Ovary (tissue), 9 donors: ENCODE results near the gene LDLRAD4. TPM values are rescaled to one million over a fixed set of nuclear protein-coding genes. Genes with fewer than 3 reads are reported as not detected.

Experiments
- DNase-seq, 5 donors: peaks; one replicate each; pipeline ENCODE4 v3.0.0-alpha.2; 2019 to 2020
- H3K27ac ChIP-seq, 2 donors: fragments of 200-600 bp; one replicate each; pipeline versions ENCODE4 v1.5.1 to v1.8.0; 2019 to 2022
- H3K27me3 ChIP-seq: fragments of 200-600 bp; one replicate; pipeline ENCODE4 v1.8.0; 2022
- H3K36me3 ChIP-seq: fragments of 200-600 bp; sonication (generic); one replicate; pipeline ENCODE4 v1.5.1; 2019
- H3K4me1 ChIP-seq: one replicate; pipeline ENCODE4 v1.8.1; 2013; ENCODE audit warnings: mild to moderate bottlenecking, moderate library complexity; ENCODE audit not compliant: insufficient read depth
- H3K4me3 ChIP-seq: fragments of 200-600 bp; sonication (generic); one replicate; pipeline ENCODE4 v1.5.1; 2017
- H3K9me3 ChIP-seq, 2 donors: fragments of 200-600 bp in 1 of 2; sonication (generic) in 1 of 2; one replicate each; pipeline versions ENCODE4 v1.5.1 to v1.8.1; 2013 to 2019; ENCODE audit warnings: mild to moderate bottlenecking in 1 of 2, moderate library complexity in 1 of 2
- EP300 ChIP-seq: sonication (generic); formaldehyde crosslinking; IDR thresholded peaks from one replicate; pipeline ENCODE4 v1.6.1; 2017; ENCODE audit warnings: antibody characterized with exemption
- POLR2A ChIP-seq: fragments of 450-650 bp; IDR thresholded peaks from one replicate; pipeline ENCODE4 v1.6.1; 2017; ENCODE audit warnings: antibody characterized with exemption, mild to moderate bottlenecking, moderate library complexity
- WGBS, 3 donors: extraction: QIAGEN DNeasy Blood & Tissue Kit in 1 of 3; methylation state at CpG; one replicate each; pipeline versions ENCODE4 v1.1.5 to v1.1.7; 2013 to 2017; 5-methylcytosine and 5-hydroxymethylcytosine counted together
- intact Hi-C, 4 donors: fragments of 100-400 bp; cut with DNase I; formaldehyde crosslinking; loops; one replicate each; pipeline versions ENCODE4 v1.11.0 to v1.15.1; 2022 to 2023
- polyA plus RNA-seq, 2 donors: library from polyadenylated mRNA; stranded (reverse); fragments of 200-250 nt in 1 of 2; fragments of 350-450 nt in 1 of 2; fragmentation: Illumina TruSeq in 1 of 2; extraction: RNeasy Lipid Tissue Mini Kit (QIAGEN cat#74804) in 1 of 2; gene quantifications; one replicate each; pipeline ENCODE4 v1.2.3, GENCODE V29; 2013 to 2014
- total RNA-seq, 7 donors: library from RNA; depleted of rRNA in 2 of 7; stranded (reverse); fragments of >200 nt in 2 of 7; fragmentation: NEBNext Ultra II Directional in 3 of 7; extraction: Animal tissue kit (Norgen Biotek cat#: 25700) in 3 of 7; gene quantifications; one replicate each; pipeline versions ENCODE4 v1.1.0 to v1.2.4, GENCODE V29; 2016 to 2023
- TF ChIP-seq, protein P1 (sequence below), 3 donors: fragments of 450-650 bp in 2 of 3; fragments of 200-600 bp in 1 of 3; IDR thresholded peaks; one replicate each; pipeline versions ENCODE4 v1.5.1 to v1.8.0; 2016 to 2022; ENCODE audit warnings: antibody characterized with exemption in 3 of 3, mild to moderate bottlenecking in 1 of 3
- donor health status: DM: no; HTN: no; CAD: no; lungs with moderate emphysema.
- donor health status: DM: no; HTN: no; CAD: no.
- donor health status: Bipolar disorder and iron deficiency.
- donor health status: DM: yes; HTN: yes; CAD: no.
- donor health status: DM: no; HTN: no; CAD: no.
- donor health status: DM: yes; HTN: yes; CAD: no.

Gene LDLRAD4
- total and polyA plus RNA-seq, 9 donors: 2.3 to 31.6 (median 8.3) TPM

DNA sequence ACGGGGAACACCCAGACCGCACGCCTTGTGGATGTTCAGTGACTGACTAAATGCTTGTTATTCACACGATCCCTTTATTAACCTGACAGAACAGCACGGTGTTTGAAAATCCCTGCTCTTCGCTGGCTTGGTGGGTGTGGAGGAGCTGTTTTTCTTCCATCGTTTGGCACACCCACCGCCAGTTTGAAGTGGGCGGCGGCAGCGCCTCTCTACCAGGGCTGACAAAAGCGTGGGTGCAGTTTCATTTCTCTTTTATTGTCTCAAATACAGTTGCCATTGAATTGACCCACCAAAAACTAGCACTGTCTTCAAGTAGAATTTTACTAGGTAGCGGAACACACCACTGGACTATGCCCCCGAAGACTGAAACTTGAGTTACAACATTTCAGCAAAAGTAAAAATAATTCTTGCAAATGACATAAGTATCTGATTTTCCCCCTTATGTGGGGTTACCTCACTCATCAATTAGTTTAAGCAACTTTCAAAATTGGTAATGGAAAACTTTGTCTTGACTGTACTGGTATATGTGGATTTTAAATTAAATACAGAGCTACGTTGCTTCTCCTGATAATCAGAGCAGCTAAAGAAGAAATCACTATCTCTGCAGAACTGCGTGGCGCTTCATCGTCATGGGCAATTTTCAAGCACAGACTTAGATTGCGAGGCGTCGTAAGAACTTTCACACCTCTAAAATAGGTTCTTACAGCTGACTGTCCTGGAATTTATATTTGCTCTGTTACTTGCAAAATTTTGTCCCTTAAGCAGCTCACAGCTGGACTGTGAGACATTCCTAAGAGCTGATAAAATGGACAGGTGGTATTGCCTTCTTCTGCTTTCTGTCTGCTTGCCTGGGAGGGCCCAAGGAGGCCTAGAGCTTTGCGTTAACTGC, 60.9 kb downstream of the LDLRAD4 start:
- H3K9me3 ChIP-seq: no peaks in the 10 kb centered on the region
- no peaks in the 10 kb centered on the region for H3K27me3 ChIP-seq
- TF ChIP-seq, protein P1, sequence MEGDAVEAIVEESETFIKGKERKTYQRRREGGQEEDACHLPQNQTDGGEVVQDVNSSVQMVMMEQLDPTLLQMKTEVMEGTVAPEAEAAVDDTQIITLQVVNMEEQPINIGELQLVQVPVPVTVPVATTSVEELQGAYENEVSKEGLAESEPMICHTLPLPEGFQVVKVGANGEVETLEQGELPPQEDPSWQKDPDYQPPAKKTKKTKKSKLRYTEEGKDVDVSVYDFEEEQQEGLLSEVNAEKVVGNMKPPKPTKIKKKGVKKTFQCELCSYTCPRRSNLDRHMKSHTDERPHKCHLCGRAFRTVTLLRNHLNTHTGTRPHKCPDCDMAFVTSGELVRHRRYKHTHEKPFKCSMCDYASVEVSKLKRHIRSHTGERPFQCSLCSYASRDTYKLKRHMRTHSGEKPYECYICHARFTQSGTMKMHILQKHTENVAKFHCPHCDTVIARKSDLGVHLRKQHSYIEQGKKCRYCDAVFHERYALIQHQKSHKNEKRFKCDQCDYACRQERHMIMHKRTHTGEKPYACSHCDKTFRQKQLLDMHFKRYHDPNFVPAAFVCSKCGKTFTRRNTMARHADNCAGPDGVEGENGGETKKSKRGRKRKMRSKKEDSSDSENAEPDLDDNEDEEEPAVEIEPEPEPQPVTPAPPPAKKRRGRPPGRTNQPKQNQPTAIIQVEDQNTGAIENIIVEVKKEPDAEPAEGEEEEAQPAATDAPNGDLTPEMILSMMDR (IDR thresholded peaks at IDR 0.05): no peak
- TF ChIP-seq EP300 (no peak), POLR2A (no peak)
- H3K27ac ChIP-seq: no peak overlapping the region
- intact Hi-C loops: no loop called here
- H3K4me1 ChIP-seq: no peaks in the 10 kb centered on the region
- DNase-seq: no peak
- 91 to 92% (median 91%) methylated on average over 22 of the region's 22 CpGs for WGBS, 3 donors
- no peak overlapping the region for H3K4me3 ChIP-seq
- H3K36me3 ChIP-seq: no peaks in the 10 kb centered on the region

DNA sequence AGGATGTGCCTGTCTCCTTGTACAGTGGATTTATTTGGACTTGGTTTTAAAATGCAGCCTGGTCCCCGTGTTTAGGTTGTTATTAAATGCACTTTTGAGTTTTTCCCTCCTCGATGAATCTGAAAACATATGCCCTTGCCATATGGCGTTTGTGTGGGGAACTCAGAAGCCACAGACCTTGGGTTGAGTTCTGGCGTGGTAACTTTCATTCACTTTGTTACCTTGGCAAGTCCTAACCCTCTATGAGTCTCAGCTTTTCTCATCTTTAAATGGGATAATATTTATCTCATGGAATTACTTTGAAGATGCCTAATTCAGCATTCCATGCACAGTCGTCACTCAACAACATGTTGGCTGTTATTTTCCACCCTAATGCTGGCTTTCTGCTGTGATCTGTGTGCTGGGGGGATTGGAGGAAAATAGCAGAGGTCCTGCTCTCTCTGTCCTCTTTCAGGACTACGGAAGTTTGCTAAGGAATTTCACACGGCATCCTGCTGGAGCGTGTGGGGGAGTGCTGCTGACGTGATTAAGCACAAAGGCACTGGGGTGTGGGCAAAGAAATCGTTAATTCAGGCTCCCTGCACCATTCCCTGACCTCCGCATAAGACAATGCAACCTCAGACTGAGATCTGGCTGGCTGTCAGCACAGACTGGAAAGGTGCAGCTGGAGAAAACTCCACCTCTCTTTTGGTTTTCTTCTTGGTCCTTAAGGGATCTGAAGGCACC, 61.7 kb downstream of the LDLRAD4 start:
- no peak for TF ChIP-seq POLR2A
- TF ChIP-seq, protein P1 (IDR thresholded peaks at IDR 0.05): no peak
- TF ChIP-seq EP300: no peak
- intact Hi-C loops: no loop called here
- Histone ChIP-seq H3K27me3 (no peaks in the 10 kb centered on the region), H3K4me3 (no peak overlapping the region), H3K36me3 (no peaks in the 10 kb centered on the region), H3K27ac (no peak overlapping the region), H3K9me3 (no peaks in the 10 kb centered on the region), H3K4me1 (no peaks in the 10 kb centered on the region)
- DNase-seq: no peak
- WGBS, 3 donors: 46 to 49% (median 47%) methylated on average over 11 of the region's 11 CpGs

DNA sequence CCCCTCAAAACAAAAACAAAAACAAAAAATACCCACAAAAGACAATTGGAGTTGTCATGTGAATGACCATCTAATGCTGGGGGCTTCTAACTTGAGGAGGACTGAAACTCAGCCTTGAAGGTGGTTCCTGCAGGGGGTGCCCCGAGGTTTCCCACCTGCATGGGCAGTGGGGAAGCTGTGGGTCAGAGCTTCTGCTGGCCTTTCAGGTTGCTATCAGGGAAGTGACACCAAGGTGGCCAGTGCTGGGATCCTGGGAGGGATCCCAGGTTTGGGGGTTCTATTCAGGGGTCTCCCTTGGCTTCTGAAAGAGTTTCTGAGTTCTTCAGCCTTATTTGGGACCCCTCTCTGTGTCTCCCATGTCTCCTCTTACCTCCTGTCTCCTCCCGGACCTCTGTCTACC, 62.8 kb downstream of the LDLRAD4 start:
- H3K9me3 ChIP-seq: no peaks in the 10 kb centered on the region
- TF ChIP-seq POLR2A (no peak), EP300 (no peak)
- TF ChIP-seq, protein P1 (IDR thresholded peaks at IDR 0.05): no peak
- H3K27ac ChIP-seq: no peak overlapping the region
- intact Hi-C loops: no loop called here
- no peak for DNase-seq
- WGBS, 3 donors: 91 to 96% (median 94%) methylated on average over 2 of the region's 2 CpGs
- H3K4me1 ChIP-seq: no peaks in the 10 kb centered on the region
- H3K36me3 ChIP-seq: no peaks in the 10 kb centered on the region
- H3K27me3 ChIP-seq: no peaks in the 10 kb centered on the region
- no peak overlapping the region for H3K4me3 ChIP-seq

DNA sequence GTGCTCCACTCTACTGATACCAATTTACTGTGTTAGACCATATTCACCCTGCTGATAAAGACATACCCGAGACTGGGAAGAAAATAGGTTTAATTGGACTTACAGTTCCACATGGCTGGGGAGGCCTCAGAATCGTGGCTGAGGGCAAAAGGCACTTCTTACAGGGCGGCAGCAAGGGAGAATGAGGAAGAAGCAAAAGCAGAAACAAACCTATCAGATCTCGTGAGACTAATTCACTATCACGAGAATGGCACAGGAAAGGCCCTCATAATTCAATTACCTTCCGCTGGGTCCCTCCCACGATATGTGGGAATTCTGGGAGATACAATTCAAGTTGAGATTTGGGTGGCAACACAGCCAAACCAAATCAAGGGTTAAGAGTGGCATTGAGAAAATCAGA, 65.2 kb downstream of the LDLRAD4 start:
- no peaks in the 10 kb centered on the region for H3K27me3 ChIP-seq
- no peak overlapping the region for H3K27ac ChIP-seq
- DNase-seq: no peak
- no peaks in the 10 kb centered on the region for H3K4me1 ChIP-seq
- TF ChIP-seq EP300 (no peak), POLR2A (no peak)
- TF ChIP-seq, protein P1 (IDR thresholded peaks at IDR 0.05): no peak
- WGBS, 3 donors: 92 to 94% (median 92%) methylated on average over 7 of the region's 7 CpGs
- H3K36me3 ChIP-seq: no peaks in the 10 kb centered on the region
- no peak overlapping the region for H3K4me3 ChIP-seq
- no peaks in the 10 kb centered on the region for H3K9me3 ChIP-seq
- intact Hi-C loops: no loop called here
